ENCODE measurements around the gene FAM156B.
"Not testable (repeated sequence)": the region's sequence is repeated elsewhere in the genome, so short reads cannot be mapped to it uniquely, and the experiment has no call there.

GRCh38 chrX:52896855-52897709, at the start of gene FAM156B:
- TF ChIP-seq, protein P1, sequence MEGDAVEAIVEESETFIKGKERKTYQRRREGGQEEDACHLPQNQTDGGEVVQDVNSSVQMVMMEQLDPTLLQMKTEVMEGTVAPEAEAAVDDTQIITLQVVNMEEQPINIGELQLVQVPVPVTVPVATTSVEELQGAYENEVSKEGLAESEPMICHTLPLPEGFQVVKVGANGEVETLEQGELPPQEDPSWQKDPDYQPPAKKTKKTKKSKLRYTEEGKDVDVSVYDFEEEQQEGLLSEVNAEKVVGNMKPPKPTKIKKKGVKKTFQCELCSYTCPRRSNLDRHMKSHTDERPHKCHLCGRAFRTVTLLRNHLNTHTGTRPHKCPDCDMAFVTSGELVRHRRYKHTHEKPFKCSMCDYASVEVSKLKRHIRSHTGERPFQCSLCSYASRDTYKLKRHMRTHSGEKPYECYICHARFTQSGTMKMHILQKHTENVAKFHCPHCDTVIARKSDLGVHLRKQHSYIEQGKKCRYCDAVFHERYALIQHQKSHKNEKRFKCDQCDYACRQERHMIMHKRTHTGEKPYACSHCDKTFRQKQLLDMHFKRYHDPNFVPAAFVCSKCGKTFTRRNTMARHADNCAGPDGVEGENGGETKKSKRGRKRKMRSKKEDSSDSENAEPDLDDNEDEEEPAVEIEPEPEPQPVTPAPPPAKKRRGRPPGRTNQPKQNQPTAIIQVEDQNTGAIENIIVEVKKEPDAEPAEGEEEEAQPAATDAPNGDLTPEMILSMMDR (conservative IDR thresholded peaks at IDR 0.05), result not testable (repeated sequence)
- not testable (repeated sequence) for TF ChIP-seq EZH2 (IDR thresholded peaks at IDR 0.05; ENCODE audit: low read depth)
